Measurements from ENCODE around the gene QKI.
A peak's percentile ranks its signal among the peaks of the same experiment; 100 is the strongest.
"Not testable (repeated sequence)": the region's sequence is repeated elsewhere in the genome, so short reads cannot be mapped to it uniquely, and the experiment has no call there.

Gene QKI

GRCh38 chr6:163414117-163414945 is at the start of gene QKI:
TSS of gene QKI (plus strand) at chr6:163414718. CDS start at chr6:163415194, 476 bp downstream.
- DNase-seq = peak; percentile 84

- no peak for DNase-seq
These were observed 48.2 kb upstream of the QKI start for GRCh38 chr6:163366288-163366687.

- DNase-seq = no peak
These were observed 46.9 kb upstream of the QKI start for GRCh38 chr6:163367497-163368183.

- no peak for DNase-seq
These were observed 45.4 kb upstream of the QKI start for GRCh38 chr6:163369141-163369540.

GRCh38 chr6:163369628-163370365 is 44.7 kb upstream of the QKI start:
- no peak for DNase-seq

GRCh38 chr6:163370464-163371117 is 43.9 kb upstream of the QKI start:
- no peak for DNase-seq

GRCh38 chr6:163371129-163371528 is 43.4 kb upstream of the QKI start:
- DNase-seq = no peak

GRCh38 chr6:163373240-163373639 is 41.3 kb upstream of the QKI start:
- DNase-seq = no peak

GRCh38 chr6:163375361-163375760 is 39.2 kb upstream of the QKI start:
- no peak for DNase-seq

GRCh38 chr6:163376187-163376586 is 38.3 kb upstream of the QKI start:
- DNase-seq = no peak

GRCh38 chr6:163377561-163377960 is 37.0 kb upstream of the QKI start:
- no peak for DNase-seq

GRCh38 chr6:163380216-163380615 is 34.3 kb upstream of the QKI start:
- no peak for DNase-seq

- no peak for DNase-seq
These were observed 33.3 kb upstream of the QKI start for GRCh38 chr6:163381118-163381756.

GRCh38 chr6:163383396-163383795 is 31.1 kb upstream of the QKI start:
- not testable (repeated sequence) for DNase-seq

- DNase-seq = no peak
These were observed 30.6 kb upstream of the QKI start for GRCh38 chr6:163383912-163384311.

GRCh38 chr6:163384510-163384909 is 30.0 kb upstream of the QKI start:
- no peak for DNase-seq

GRCh38 chr6:163385503-163385902 is 29.0 kb upstream of the QKI start:
- DNase-seq = not testable (repeated sequence)

- DNase-seq = no peak
These were observed 28.1 kb upstream of the QKI start for GRCh38 chr6:163386329-163386908.

- no peak for DNase-seq
These were observed 27.2 kb upstream of the QKI start for GRCh38 chr6:163387317-163387716.

- no peak for DNase-seq
These were observed 25.2 kb upstream of the QKI start for GRCh38 chr6:163389354-163389753.

- no peak for DNase-seq
These were observed 23.7 kb upstream of the QKI start for GRCh38 chr6:163390770-163391169.

GRCh38 chr6:163391985-163392384 is 22.5 kb upstream of the QKI start:
- no peak for DNase-seq
